Activated gamma-delta T cell (primary cell): ENCODE measurements around the gene FANCE.

ENCODE experiments used
- DNase-seq: peaks from one replicate; lab custom pipeline; 2025; lab: John Stamatoyannopoulos, UW
- total RNA-seq, 2 donors: gene quantifications; one replicate each; lab custom pipeline; 2026; lab: John Stamatoyannopoulos, UW

The FANCE gene
- 20.7 to 26.6 reads per million in 2 donors for total RNA-seq

GRCh38 chr6:35452183-35453090, at the start of gene FANCE:
TSS of gene FANCE (plus strand) at chr6:35452338. CDS start at chr6:35452546, 208 bp downstream.
- DNase-seq: peak; percentile 78

- DNase-seq: no peak
Observed at GRCh38 chr6:35402856-35403191, 49.3 kb upstream of the FANCE start.

GRCh38 chr6:35403544-35404442, 48.3 kb upstream of the FANCE start:
- DNase-seq: no peak

- no peak for DNase-seq
Observed at GRCh38 chr6:35406711-35407485, 45.2 kb upstream of the FANCE start.

GRCh38 chr6:35409245-35409644, 42.9 kb upstream of the FANCE start:
- DNase-seq: no peak

GRCh38 chr6:35410131-35410530, 42.0 kb upstream of the FANCE start:
- DNase-seq: no peak

GRCh38 chr6:35411066-35411465, 41.1 kb upstream of the FANCE start:
- no peak for DNase-seq

GRCh38 chr6:35412102-35412501, 40.0 kb upstream of the FANCE start:
- DNase-seq: no peak

GRCh38 chr6:35413911-35414310, 38.2 kb upstream of the FANCE start:
- DNase-seq: no peak

GRCh38 chr6:35415065-35415891, 36.9 kb upstream of the FANCE start:
- no peak for DNase-seq

- DNase-seq: no peak
Observed at GRCh38 chr6:35417979-35418661, 34.0 kb upstream of the FANCE start.

GRCh38 chr6:35419417-35419816, 32.7 kb upstream of the FANCE start:
- no peak for DNase-seq

GRCh38 chr6:35419961-35420360, 32.2 kb upstream of the FANCE start:
- DNase-seq: no peak

- no peak for DNase-seq
Observed at GRCh38 chr6:35425284-35425683, 26.9 kb upstream of the FANCE start.

- no peak for DNase-seq
Observed at GRCh38 chr6:35426074-35426473, 26.1 kb upstream of the FANCE start.

GRCh38 chr6:35427435-35427834, 24.7 kb upstream of the FANCE start:
- no peak for DNase-seq

GRCh38 chr6:35427851-35428321, 24.3 kb upstream of the FANCE start:
- no peak for DNase-seq

GRCh38 chr6:35428421-35429149, 23.6 kb upstream of the FANCE start:
- DNase-seq: no peak

GRCh38 chr6:35429463-35429862, 22.7 kb upstream of the FANCE start:
- no peak for DNase-seq

- no peak for DNase-seq
Observed at GRCh38 chr6:35432291-35432690, 19.8 kb upstream of the FANCE start.
